Neuronal stem cell (in vitro differentiated cells): Measurements from ENCODE around the gene ITGA11.
A peak's percentile ranks its signal among the peaks of the same experiment; 100 is the strongest.

Experiments
- DNase-seq: peaks from one replicate; pipeline ENCODE4 v3.0.0-alpha.2; 2013; ENCODE audit warnings: low spot score
- H2AFZ ChIP-seq: one replicate; pipeline ENCODE4 v1.6.1; 2013; ENCODE audit warnings: mild to moderate bottlenecking, low read length, inconsistent platforms
- H2AK5ac ChIP-seq: 2 replicates; pipeline ENCODE4 v1.6.1; 2013; ENCODE audit warnings: low read depth, mild to moderate bottlenecking, inconsistent platforms, low read length, moderate library complexity, mixed read lengths
- H2BK120ac ChIP-seq: 2 replicates; pipeline ENCODE4 v1.6.1; 2013; ENCODE audit warnings: low read depth, mild to moderate bottlenecking, inconsistent platforms, low read length, moderate library complexity, mixed read lengths
- H2BK12ac ChIP-seq: one replicate; pipeline ENCODE4 v1.6.1; 2013; ENCODE audit warnings: low read length, inconsistent platforms
- H2BK15ac ChIP-seq: 2 replicates; pipeline ENCODE4 v1.6.1; 2013; ENCODE audit warnings: mild to moderate bottlenecking, low read length, inconsistent platforms, mixed read lengths
- H2BK5ac ChIP-seq: one replicate; pipeline ENCODE4 v1.6.1; 2013; ENCODE audit warnings: inconsistent platforms, mild to moderate bottlenecking, low read length, moderate library complexity
- H3K14ac ChIP-seq: one replicate; pipeline ENCODE4 v1.6.1; 2013; ENCODE audit warnings: low read length, inconsistent platforms
- H3K18ac ChIP-seq: 2 replicates; pipeline ENCODE4 v1.6.1; 2013; ENCODE audit warnings: low read length, inconsistent platforms
- H3K23ac ChIP-seq: 2 replicates; pipeline ENCODE4 v1.6.1; 2013; ENCODE audit warnings: low read depth, mild to moderate bottlenecking, mixed read lengths, low read length, inconsistent platforms; ENCODE audit not compliant: poor library complexity
- H3K27ac ChIP-seq: replicated peaks from 3 replicates; pipeline ENCODE4 v1.5.1; 2013; ENCODE audit warnings: low read length, inconsistent platforms
- H3K27me3 ChIP-seq, 3 experiments: 2 replicates each; pipeline ENCODE4 v1.6.1; 2013; ENCODE audit warnings: low read length in 3 of 3, mild to moderate bottlenecking in 2 of 3, inconsistent platforms in 1 of 3, low read depth in 1 of 3, mixed read lengths in 1 of 3, moderate library complexity in 1 of 3; ENCODE audit not compliant: control insufficient read depth in 3 of 3, insufficient read depth in 3 of 3
- H3K36me3 ChIP-seq, 2 donors: replicated peaks in 1 of 2; 2 replicates each; pipeline ENCODE4 v1.6.1; 2013; ENCODE audit warnings: low read length in 2 of 2; ENCODE audit not compliant: control insufficient read depth in 2 of 2, insufficient read depth in 2 of 2
- H3K4ac ChIP-seq: 2 replicates; pipeline ENCODE4 v1.6.1; 2013; ENCODE audit warnings: inconsistent platforms, mild to moderate bottlenecking, low read length, moderate library complexity
- H3K4me1 ChIP-seq, 2 donors: 1 replicate in 1 of 2; 2 replicates in 1 of 2; pipeline ENCODE4 v1.6.1; 2013; ENCODE audit warnings: low read length in 2 of 2, low read depth in 1 of 2; ENCODE audit not compliant: control insufficient read depth in 2 of 2, insufficient read depth in 1 of 2
- H3K4me2 ChIP-seq: one replicate; pipeline ENCODE4 v1.6.1; 2013; ENCODE audit warnings: mild to moderate bottlenecking, low read length, inconsistent platforms; ENCODE audit not compliant: insufficient read depth, poor library complexity, severe bottlenecking
- H3K4me3 ChIP-seq, 2 donors: 2 replicates each; pipeline ENCODE4 v1.5.1; 2013; ENCODE audit warnings: low read length in 2 of 2, mild to moderate bottlenecking in 2 of 2, inconsistent platforms in 1 of 2, moderate library complexity in 1 of 2
- H3K79me1 ChIP-seq: one replicate; pipeline ENCODE4 v1.6.1; 2013; ENCODE audit warnings: low read depth, mild to moderate bottlenecking, inconsistent platforms, low read length, moderate library complexity
- H3K9ac ChIP-seq: one replicate; pipeline ENCODE4 v1.6.1; 2013; ENCODE audit warnings: mild to moderate bottlenecking, low read depth, low read length, inconsistent platforms; ENCODE audit not compliant: poor library complexity
- H3K9me3 ChIP-seq, 2 donors: replicated peaks in 1 of 2; 2 replicates each; pipeline versions ENCODE3 to v1.6.1; 2013; ENCODE audit warnings: low read length in 2 of 2, mild to moderate bottlenecking in 2 of 2, inconsistent platforms in 1 of 2, low read depth in 1 of 2, mixed read lengths in 1 of 2, moderate library complexity in 1 of 2; ENCODE audit not compliant: control insufficient read depth in 2 of 2, insufficient read depth in 1 of 2
- H4K8ac ChIP-seq: one replicate; pipeline ENCODE4 v1.6.1; 2013; ENCODE audit warnings: low read depth, mild to moderate bottlenecking, inconsistent platforms, low read length, moderate library complexity
- H4K91ac ChIP-seq: one replicate; pipeline ENCODE4 v1.6.1; 2013; ENCODE audit warnings: low read length, low read depth, mild to moderate bottlenecking, inconsistent platforms; ENCODE audit not compliant: poor library complexity
- WGBS, 2 donors: extraction: QIAGEN DNeasy Blood & Tissue Kit; methylation state at CpG; one replicate each; pipeline ENCODE4 v1.1.7; 2013; ENCODE audit warnings: missing lambda C conversion rate in 2 of 2, mixed read lengths in 1 of 2; ENCODE audit not compliant: insufficient read length in 2 of 2, insufficient replicate concordance in 1 of 2; ENCODE audit errors: extremely low coverage in 2 of 2; 5-methylcytosine and 5-hydroxymethylcytosine counted together

The ITGA11 gene

GRCh38 chr15:68466876-68467275 is 34.9 kb upstream of the ITGA11 start:
- H3K4ac ChIP-seq: no peak overlapping the region
- no peak overlapping the region for H4K91ac ChIP-seq
- H3K23ac ChIP-seq: no peak overlapping the region
- no peak overlapping the region for H4K8ac ChIP-seq
- no peaks in the 10 kb centered on the region for H3K79me1 ChIP-seq
- H2BK5ac ChIP-seq: no peak overlapping the region
- no peak for DNase-seq
- H2BK12ac ChIP-seq: no peak overlapping the region
- H3K36me3 ChIP-seq: no peaks in the 10 kb centered on the region
- H3K4me3 ChIP-seq: no peak overlapping the region
- no peaks in the 10 kb centered on the region for H3K9me3 ChIP-seq
- no peak overlapping the region for H3K18ac ChIP-seq
- H2AK5ac ChIP-seq: no peak overlapping the region
- peaks cover 0 to 9% (median 0%) of the 10 kb centered on the region in 3 experiments for H3K27me3 ChIP-seq
- no peak overlapping the region for H2BK15ac ChIP-seq
- peaks cover 0 to 5% of the 10 kb centered on the region in 2 donors for H3K4me1 ChIP-seq
- H2BK120ac ChIP-seq: no peak overlapping the region
- no peak overlapping the region for H2AFZ ChIP-seq
- H3K14ac ChIP-seq: no peak overlapping the region
- no peak overlapping the region for H3K27ac ChIP-seq
- no peak overlapping the region for H3K4me2 ChIP-seq
- no peak overlapping the region for H3K9ac ChIP-seq

GRCh38 chr15:68465861-68466560 is 34.0 kb upstream of the ITGA11 start:
- H3K79me1 ChIP-seq: no peaks in the 10 kb centered on the region
- no peak overlapping the region for H2AFZ ChIP-seq
- no peaks in the 10 kb centered on the region for H3K9me3 ChIP-seq
- peaks cover 0 to 5% of the 10 kb centered on the region in 2 donors for H3K4me1 ChIP-seq
- no peak overlapping the region for H3K27ac ChIP-seq
- DNase-seq: no peak
- H4K8ac ChIP-seq: peak overlapping the region; percentile 4
- H2BK5ac ChIP-seq: no peak overlapping the region
- no peak overlapping the region for H2BK120ac ChIP-seq
- no peak overlapping the region for H4K91ac ChIP-seq
- no peak overlapping the region for H2AK5ac ChIP-seq
- no peak overlapping the region for H2BK15ac ChIP-seq
- H3K36me3 ChIP-seq: no peaks in the 10 kb centered on the region
- H3K23ac ChIP-seq: no peak overlapping the region
- no CpG with 5 or more reads among the region's 6 CpGs for WGBS, 2 donors
- no peak overlapping the region for H3K4me2 ChIP-seq
- H3K4ac ChIP-seq: no peak overlapping the region
- peaks cover 0 to 9% (median 0%) of the 10 kb centered on the region in 3 experiments for H3K27me3 ChIP-seq
- H3K4me3 ChIP-seq: no peak overlapping the region
- no peak overlapping the region for H3K9ac ChIP-seq
- H2BK12ac ChIP-seq: no peak overlapping the region
- no peak overlapping the region for H3K14ac ChIP-seq
- no peak overlapping the region for H3K18ac ChIP-seq

- H3K27ac ChIP-seq: no peak overlapping the region
- H3K27me3 ChIP-seq: peaks cover 0 to 4% (median 0%) of the 10 kb centered on the region in 3 experiments
- no peak overlapping the region for H2AK5ac ChIP-seq
- H3K14ac ChIP-seq: no peak overlapping the region
- H3K4me1 ChIP-seq: no peaks in the 10 kb centered on the region
- DNase-seq: no peak
- no CpG with 5 or more reads among the region's 7 CpGs for WGBS, 2 donors
- no peak overlapping the region for H3K23ac ChIP-seq
- no peak overlapping the region for H4K91ac ChIP-seq
- no peak overlapping the region for H3K18ac ChIP-seq
- H3K4ac ChIP-seq: no peak overlapping the region
- H3K4me2 ChIP-seq: no peak overlapping the region
- no peak overlapping the region for H2AFZ ChIP-seq
- no peak overlapping the region for H3K9ac ChIP-seq
- H4K8ac ChIP-seq: no peak overlapping the region
- H2BK5ac ChIP-seq: no peak overlapping the region
- H2BK15ac ChIP-seq: peak overlapping the region; percentile 8
- H2BK12ac ChIP-seq: no peak overlapping the region
- H3K9me3 ChIP-seq: no peaks in the 10 kb centered on the region
- H3K79me1 ChIP-seq: no peaks in the 10 kb centered on the region
- H2BK120ac ChIP-seq: no peak overlapping the region
- H3K36me3 ChIP-seq: no peaks in the 10 kb centered on the region
- H3K4me3 ChIP-seq: no peak overlapping the region
Measured at GRCh38 chr15:68464448-68465090, 32.6 kb upstream of the ITGA11 start.

GRCh38 chr15:68463996-68464395 is 32.0 kb upstream of the ITGA11 start:
- no peak overlapping the region for H3K4ac ChIP-seq
- H2BK12ac ChIP-seq: no peak overlapping the region
- H2AFZ ChIP-seq: no peak overlapping the region
- H3K79me1 ChIP-seq: no peaks in the 10 kb centered on the region
- H3K18ac ChIP-seq: no peak overlapping the region
- H2BK120ac ChIP-seq: no peak overlapping the region
- peaks cover 0 to 2% (median 0%) of the 10 kb centered on the region in 3 experiments for H3K27me3 ChIP-seq
- H3K27ac ChIP-seq: no peak overlapping the region
- H3K14ac ChIP-seq: no peak overlapping the region
- H2BK15ac ChIP-seq: no peak overlapping the region
- WGBS, 2 donors: no CpG with 5 or more reads among the region's 3 CpGs
- no peak for DNase-seq
- H3K4me2 ChIP-seq: no peak overlapping the region
- H2AK5ac ChIP-seq: no peak overlapping the region
- no peak overlapping the region for H4K91ac ChIP-seq
- H3K23ac ChIP-seq: no peak overlapping the region
- no peak overlapping the region for H2BK5ac ChIP-seq
- H3K4me1 ChIP-seq: no peaks in the 10 kb centered on the region
- H3K9ac ChIP-seq: no peak overlapping the region
- no peaks in the 10 kb centered on the region for H3K9me3 ChIP-seq
- no peaks in the 10 kb centered on the region for H3K36me3 ChIP-seq
- no peak overlapping the region for H4K8ac ChIP-seq
- H3K4me3 ChIP-seq: no peak overlapping the region
